GDM1 (cell line): Measurements from ENCODE around the gene TRIM44.

Source experiments
- DNase-seq: peaks from one replicate; lab custom pipeline; 2025; lab: John Stamatoyannopoulos, UW

The TRIM44 gene

GRCh38 chr11:35662649-35663407 is at the start of gene TRIM44:
Gene TRIM44 (plus strand): TSS chr11:35662775. CDS start chr11:35663112, 337 bp downstream.
- peak; percentile 76 for DNase-seq

GRCh38 chr11:35614939-35615569 is 47.5 kb upstream of the TRIM44 start:
- DNase-seq, result no peak

DNA sequence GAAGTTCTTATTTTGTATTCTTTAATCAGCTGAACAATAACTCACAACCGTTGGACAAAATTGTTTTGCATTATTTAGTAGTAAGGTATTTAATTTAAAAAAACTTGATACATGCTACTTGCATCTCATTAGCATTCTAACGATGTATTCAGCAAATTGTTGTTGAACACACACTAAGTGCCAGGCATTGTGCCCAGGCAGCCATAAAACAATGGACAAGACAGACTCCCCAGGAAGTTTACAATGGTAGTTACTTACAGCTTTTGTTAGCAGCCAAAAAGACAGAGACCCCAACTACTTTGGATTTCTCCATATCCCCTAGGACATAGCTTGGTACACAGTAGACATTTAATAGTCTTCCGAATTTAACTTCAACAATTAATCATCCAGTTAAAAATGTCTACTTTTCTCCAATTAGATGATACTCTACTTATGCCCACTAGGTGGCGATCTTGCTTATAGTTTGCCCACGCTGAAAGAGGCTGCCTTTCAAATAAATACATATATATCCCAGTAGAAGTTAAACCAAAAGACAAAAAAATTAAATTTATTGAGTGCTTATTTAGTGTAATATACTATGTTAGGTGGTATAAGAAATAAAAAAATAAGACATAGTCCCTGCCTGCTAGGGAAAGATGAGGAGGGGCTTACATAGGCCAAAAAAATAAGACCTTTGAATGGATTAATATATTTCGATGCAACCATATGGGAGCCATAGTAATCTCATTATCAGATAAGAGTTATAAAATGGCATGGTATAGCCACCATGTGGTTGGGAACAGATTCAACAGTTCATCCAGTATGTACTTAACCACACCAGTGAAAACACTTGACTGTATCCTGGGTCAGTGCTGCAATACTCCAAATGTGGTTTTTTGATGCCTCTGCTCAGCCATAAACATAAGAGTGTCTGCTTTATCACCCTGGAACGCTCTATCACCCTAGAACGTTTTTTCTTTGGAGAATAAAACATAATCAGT is 46.4 kb upstream of the TRIM44 start:
- peak; percentile 20 for DNase-seq

GRCh38 chr11:35617316-35617686 is 45.3 kb upstream of the TRIM44 start:
- no peak for DNase-seq

DNA sequence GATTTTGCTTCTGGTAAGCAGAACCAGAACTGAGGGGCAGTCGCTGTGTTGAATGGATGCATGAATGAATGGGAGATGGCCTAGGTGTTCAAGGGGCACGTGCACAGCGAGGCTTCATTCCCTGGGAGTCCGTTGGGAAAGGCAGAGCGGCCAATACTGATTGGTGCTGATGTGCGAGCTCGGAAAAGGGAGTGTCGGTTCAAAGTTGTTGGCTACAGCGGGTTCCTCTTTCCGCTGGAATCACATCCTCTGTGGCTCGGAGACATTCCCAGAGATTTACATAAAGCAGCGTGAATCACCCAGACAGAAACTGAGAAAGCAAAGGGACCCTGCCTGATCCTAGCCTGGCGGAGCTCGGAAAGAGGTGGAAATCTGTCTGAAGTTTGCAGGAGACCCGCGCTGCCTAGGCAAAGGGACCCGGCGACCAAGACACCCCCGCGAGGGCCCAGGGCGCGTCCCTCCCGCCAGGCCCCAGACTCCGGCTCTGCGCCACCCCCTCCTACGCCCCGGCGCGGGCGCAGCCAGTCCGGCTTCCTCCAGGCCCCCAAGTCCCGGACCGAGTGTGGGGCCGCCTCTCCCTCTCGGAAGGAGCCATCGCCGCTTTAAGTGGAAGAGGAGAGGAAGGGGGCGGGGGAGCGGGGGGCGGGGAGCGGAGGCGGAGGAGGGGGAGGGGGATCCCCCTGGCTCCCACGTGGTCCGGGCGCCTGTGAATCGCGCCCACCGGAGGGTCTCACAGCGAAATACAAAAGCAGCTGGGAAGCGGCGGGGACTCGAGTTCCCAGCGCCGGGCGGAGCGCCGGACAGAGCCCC is 44.7 kb upstream of the TRIM44 start, which contains the start of gene FJX1:
Gene FJX1 (plus strand): TSS at position 774 of the 810 bp plus-strand sequence. CDS start 177 bp downstream, outside the sequence.
- no peak for DNase-seq

GRCh38 chr11:35618497-35619115 is 44.0 kb upstream of the TRIM44 start:
- DNase-seq, result no peak

- no peak for DNase-seq
Observed at GRCh38 chr11:35619116-35619854, 43.3 kb upstream of the TRIM44 start.

GRCh38 chr11:35619855-35620640 is 42.5 kb upstream of the TRIM44 start:
- no peak for DNase-seq

- no peak for DNase-seq
Observed at GRCh38 chr11:35620795-35621194, 41.8 kb upstream of the TRIM44 start.

GRCh38 chr11:35621620-35622019 is 41.0 kb upstream of the TRIM44 start:
- no peak for DNase-seq

GRCh38 chr11:35622070-35622469 is 40.5 kb upstream of the TRIM44 start:
- no peak for DNase-seq

GRCh38 chr11:35623621-35624168 is 38.9 kb upstream of the TRIM44 start:
- DNase-seq, result no peak

GRCh38 chr11:35624316-35624715 is 38.3 kb upstream of the TRIM44 start:
- no peak for DNase-seq

DNA sequence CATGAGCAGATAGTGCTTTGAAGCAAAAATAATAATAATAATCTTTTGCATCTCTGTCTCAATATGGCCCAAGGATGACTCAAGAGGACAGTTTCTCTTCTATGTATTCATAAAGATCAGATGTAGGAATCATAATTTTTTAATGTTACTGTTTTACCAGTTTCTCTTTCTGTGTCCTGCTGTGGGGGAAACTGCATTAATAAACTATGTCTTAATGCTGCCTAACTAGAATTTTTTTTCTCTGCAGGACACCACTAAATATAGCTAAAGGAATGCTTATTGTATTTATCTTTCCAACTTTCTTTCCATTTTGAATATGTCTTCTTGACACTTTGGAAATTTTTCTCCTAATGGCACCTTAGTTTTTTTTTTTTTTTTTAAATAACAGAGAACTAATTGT is 37.8 kb upstream of the TRIM44 start:
- DNase-seq, result no peak

- no peak for DNase-seq
Observed at GRCh38 chr11:35626501-35626900, 36.1 kb upstream of the TRIM44 start.

GRCh38 chr11:35629511-35629910 is 33.1 kb upstream of the TRIM44 start:
- DNase-seq, result no peak

- DNase-seq, result no peak
Observed at GRCh38 chr11:35629914-35630313, 32.7 kb upstream of the TRIM44 start.

GRCh38 chr11:35631891-35632290 is 30.7 kb upstream of the TRIM44 start:
- no peak for DNase-seq

DNA sequence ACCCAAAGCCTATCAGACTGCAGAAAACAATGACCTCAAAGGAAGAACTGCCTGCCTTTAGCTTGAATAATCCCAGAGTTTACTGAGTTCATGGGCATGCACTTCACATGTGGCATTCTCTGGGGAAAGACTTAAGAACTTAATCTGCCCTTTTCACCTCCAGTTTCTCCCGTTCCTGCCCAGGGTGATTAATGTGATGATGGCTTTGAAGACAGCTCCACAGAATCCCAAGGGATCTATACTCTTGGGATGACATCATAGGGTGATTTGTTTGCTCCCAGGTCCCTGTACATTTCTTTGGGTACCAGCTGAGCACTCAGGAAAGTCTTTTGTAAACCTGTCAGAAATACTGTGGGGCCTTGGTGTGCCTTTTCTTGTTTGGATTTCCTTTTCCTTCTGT is 30.3 kb upstream of the TRIM44 start:
- DNase-seq, result no peak
